Right atrium auricular region (tissue), 2 donors: ENCODE results near the gene ACY1. TPM values are rescaled to one million over a fixed set of nuclear protein-coding genes. Genes with fewer than 3 reads are reported as not detected.

Source experiments
- DNase-seq: peaks from one replicate; pipeline ENCODE4 v3.0.0-alpha.2; 2019; ENCODE audit warnings: low spot score
- H3K27ac ChIP-seq, 2 donors: fragments of 200-600 bp; sonication (generic); 1 replicate in 1 of 2; 2 replicates in 1 of 2; pipeline ENCODE4 v1.5.1; 2016 to 2019
- H3K27me3 ChIP-seq, 2 donors: fragments of 200-600 bp; sonication (generic); one replicate each; pipeline versions ENCODE4 v1.5.1 to v1.6.0; 2017 to 2019
- H3K36me3 ChIP-seq: fragments of 200-600 bp; sonication (generic); one replicate; pipeline ENCODE4 v1.5.1; 2016
- H3K4me1 ChIP-seq, 2 donors: fragments of 200-600 bp; sonication (generic); one replicate each; pipeline versions ENCODE4 v1.5.1 to v1.6.0; 2017 to 2019
- H3K4me3 ChIP-seq, 2 donors: fragments of 200-600 bp; sonication (generic); 1 replicate in 1 of 2; 2 replicates in 1 of 2; pipeline ENCODE4 v1.5.1; 2017 to 2019; ENCODE audit warnings: mild to moderate bottlenecking in 1 of 2, moderate library complexity in 1 of 2
- H3K9me3 ChIP-seq, 2 donors: fragments of 200-600 bp; sonication (generic); one replicate each; pipeline ENCODE4 v1.5.1; 2019
- CTCF ChIP-seq, 2 donors: fragments of 200-600 bp; sonication (generic); IDR thresholded peaks; one replicate each; pipeline ENCODE4 v1.5.1; 2019; ENCODE audit warnings: antibody characterized with exemption in 2 of 2
- total RNA-seq, 2 donors: library from RNA; depleted of rRNA; stranded (reverse); fragments of >200 nt; gene quantifications; one replicate each; pipeline ENCODE4 v1.1.0, GENCODE V29; 2016

The ACY1 gene
- total RNA-seq, 2 donors from 2014 or later = 26.0 to 29.8 TPM

GRCh38 chr3:51937611-51938450, 45.5 kb upstream of the ACY1 start:
- H3K4me1 ChIP-seq = peaks cover 0 to 25% of the 10 kb centered on the region in 2 donors
- no peak overlapping the region for H3K27ac ChIP-seq
- H3K9me3 ChIP-seq = no peaks in the 10 kb centered on the region
- no peaks in the 10 kb centered on the region for H3K27me3 ChIP-seq
- H3K36me3 ChIP-seq = peaks cover 59% of the 10 kb centered on the region
- DNase-seq = no peak
- H3K4me3 ChIP-seq = no peak overlapping the region
- no peak for TF ChIP-seq CTCF (IDR thresholded peaks at IDR 0.05)

- Histone ChIP-seq H3K36me3 (peaks cover 48% of the 10 kb centered on the region), H3K27me3 (no peaks in the 10 kb centered on the region), H3K4me1 (peaks cover 0 to 32% of the 10 kb centered on the region in 2 donors), H3K9me3 (no peaks in the 10 kb centered on the region), H3K4me3 (no peak overlapping the region), H3K27ac (no peak overlapping the region)
- DNase-seq = no peak
- TF ChIP-seq CTCF (IDR thresholded peaks at IDR 0.05) = no peak
Measured at GRCh38 chr3:51938780-51939425, 44.4 kb upstream of the ACY1 start.

- DNase-seq = no peak
- Histone ChIP-seq H3K4me1 (peaks cover 0 to 32% of the 10 kb centered on the region in 2 donors), H3K27ac (peak overlapping the region in 1 of 2 donors; percentile 67), H3K27me3 (no peaks in the 10 kb centered on the region), H3K36me3 (peaks cover 29% of the 10 kb centered on the region), H3K9me3 (no peaks in the 10 kb centered on the region), H3K4me3 (peak overlapping the region; percentile 57 to 80)
- TF ChIP-seq CTCF (IDR thresholded peaks at IDR 0.05) = no peak
Measured at GRCh38 chr3:51940648-51941462, 42.5 kb upstream of the ACY1 start.

- Histone ChIP-seq H3K4me1 (peaks cover 0 to 32% of the 10 kb centered on the region in 2 donors), H3K36me3 (peaks cover 23% of the 10 kb centered on the region), H3K27ac (peak overlapping the region; percentile 36 to 67)
Measured at GRCh38 chr3:51941463-51941797, 41.9 kb upstream of the ACY1 start.

More at GRCh38 chr3:51941463-51941797, 41.9 kb upstream of the ACY1 start:
- Histone ChIP-seq H3K4me3 (peak overlapping the region; percentile 57 to 80), H3K27me3 (no peaks in the 10 kb centered on the region), H3K9me3 (no peaks in the 10 kb centered on the region)
- no peak for DNase-seq
- no peak for TF ChIP-seq CTCF (IDR thresholded peaks at IDR 0.05)
